GM19238 (cell line): ENCODE measurements around the gene RNF130.

ENCODE experiments used
- DNase-seq: peaks from one replicate; pipeline ENCODE4 v3.0.0; 2011; ENCODE audit warnings: low spot score; ENCODE audit not compliant: insufficient read length

The RNF130 gene

GRCh38 chr5:180056153-180056552 is 15.4 kb downstream of the RNF130 start:
- no peak for DNase-seq

- DNase-seq: no peak
These were observed 17.3 kb downstream of the RNF130 start for GRCh38 chr5:180054226-180054625.

GRCh38 chr5:180053061-180053602 is 18.4 kb downstream of the RNF130 start:
- DNase-seq: no peak

- DNase-seq: no peak
These were observed 19.2 kb downstream of the RNF130 start for GRCh38 chr5:180052211-180052818.

GRCh38 chr5:180050121-180050940 is 21.2 kb downstream of the RNF130 start:
- no peak for DNase-seq

- DNase-seq: no peak
These were observed 22.4 kb downstream of the RNF130 start for GRCh38 chr5:180049185-180049548.

GRCh38 chr5:180047667-180048066 is 23.9 kb downstream of the RNF130 start:
- DNase-seq: no peak

GRCh38 chr5:180046656-180047055 is 24.9 kb downstream of the RNF130 start:
- DNase-seq: no peak

- no peak for DNase-seq
These were observed 25.6 kb downstream of the RNF130 start for GRCh38 chr5:180045889-180046499.

- DNase-seq: no peak
These were observed 28.2 kb downstream of the RNF130 start for GRCh38 chr5:180043377-180043776.

GRCh38 chr5:180041301-180042274 is 30.0 kb downstream of the RNF130 start:
- no peak for DNase-seq

- no peak for DNase-seq
These were observed 31.0 kb downstream of the RNF130 start for GRCh38 chr5:180040287-180041214.

- no peak for DNase-seq
These were observed 36.2 kb downstream of the RNF130 start for GRCh38 chr5:180035206-180035931.

- DNase-seq: no peak
These were observed 37.0 kb downstream of the RNF130 start for GRCh38 chr5:180034564-180034963.

GRCh38 chr5:180027459-180028089 is 44.0 kb downstream of the RNF130 start:
- DNase-seq: no peak

- DNase-seq: no peak
These were observed 44.7 kb downstream of the RNF130 start for GRCh38 chr5:180026734-180027458.

GRCh38 chr5:180026320-180026719 is 45.2 kb downstream of the RNF130 start:
- DNase-seq: no peak

- no peak for DNase-seq
These were observed 49.7 kb downstream of the RNF130 start for GRCh38 chr5:180021900-180022299.
